ENCODE results near the gene DCX. TPM values are rescaled to one million over a fixed set of nuclear protein-coding genes. Genes with fewer than 3 reads are reported as not detected.

Gene DCX
- polyA plus RNA-seq, 10 donors: 7.8 to 24.3 (median 16.4) TPM

Other genes starting within 250 kb of the DCX start
- 100 to 1,000 TPM; 485 to 749 (median 565) TPM for gene CAPN6, start 141.7 kb downstream of the DCX start, polyA plus RNA-seq (ENCODE audit: insufficient read length in 10 of 10)
- gene SERTM2, start 99.5 kb upstream of the DCX start, polyA plus RNA-seq (ENCODE audit: insufficient read length in 10 of 10): 1 to 10 TPM in 1 of 10 donors, under 1 TPM in 9; 0.22 to 1.0 (median 0.48) TPM